Endometrium (tissue), 2 donors: ENCODE results near the gene AKT3.

Experiments used
- FAIRE-seq: peaks from 2 replicates; lab custom pipeline; 2012; peaks lifted over from hg19 to GRCh38; lab: Jason Lieb, UNC
- donor health status: control.
- donor health status: control.

The AKT3 gene

DNA sequence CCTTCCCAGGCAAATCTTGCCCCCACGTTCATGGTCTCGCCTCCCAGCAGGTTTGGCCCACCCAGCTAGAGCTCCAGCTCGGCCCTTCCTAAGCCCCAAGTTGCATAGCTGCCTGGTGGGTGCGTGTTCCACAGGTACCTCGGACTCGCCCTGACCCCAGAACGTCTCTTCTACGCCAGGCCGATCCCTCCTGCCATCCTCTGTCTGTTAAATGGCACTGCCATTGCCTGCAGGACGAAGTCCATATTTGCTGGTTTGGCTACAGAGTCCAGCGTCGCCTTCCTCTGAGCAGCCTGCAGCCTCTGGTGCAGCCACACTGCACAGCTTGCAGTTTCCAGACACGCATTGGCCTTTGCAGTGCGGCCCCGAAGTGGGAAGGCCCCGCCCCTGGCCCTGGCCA, 366.1 kb downstream of the AKT3 start:
- FAIRE-seq = no peak

DNA sequence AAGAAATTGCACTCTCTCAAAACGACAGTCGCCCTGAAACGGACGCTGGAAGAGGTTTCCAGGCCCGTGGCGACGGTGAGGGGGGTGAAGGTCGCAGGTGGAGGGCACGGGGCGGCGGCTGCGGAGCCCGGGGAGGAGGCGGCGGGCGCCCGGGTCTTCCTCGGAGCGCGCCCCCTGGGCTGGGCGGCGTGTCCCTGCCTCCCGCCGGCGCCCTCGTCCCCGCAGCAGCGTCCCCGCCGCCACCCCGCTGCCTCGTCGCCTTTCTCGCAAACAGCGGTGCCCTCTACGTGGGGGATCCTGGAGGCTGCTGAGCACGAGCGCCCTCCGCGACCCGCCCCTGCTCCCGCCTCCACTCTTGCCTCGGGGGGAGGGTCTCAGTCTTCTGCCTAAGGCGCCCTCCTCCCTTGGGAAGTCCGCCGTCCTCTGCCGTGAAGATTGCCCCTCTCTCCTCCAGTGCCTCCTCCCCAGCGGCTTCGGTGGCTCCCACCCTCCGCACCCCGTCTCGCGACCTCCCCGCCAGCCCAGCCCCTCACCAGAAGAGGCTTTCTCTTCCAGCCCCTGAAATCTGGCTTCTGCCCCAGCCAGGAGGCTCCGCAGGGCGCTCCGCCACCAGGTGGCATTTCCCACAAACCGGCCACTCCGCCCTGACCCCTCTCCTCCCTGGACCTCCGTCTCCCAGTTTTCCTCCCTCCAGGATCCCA, 366.8 kb downstream of the AKT3 start:
- no peak for FAIRE-seq

DNA sequence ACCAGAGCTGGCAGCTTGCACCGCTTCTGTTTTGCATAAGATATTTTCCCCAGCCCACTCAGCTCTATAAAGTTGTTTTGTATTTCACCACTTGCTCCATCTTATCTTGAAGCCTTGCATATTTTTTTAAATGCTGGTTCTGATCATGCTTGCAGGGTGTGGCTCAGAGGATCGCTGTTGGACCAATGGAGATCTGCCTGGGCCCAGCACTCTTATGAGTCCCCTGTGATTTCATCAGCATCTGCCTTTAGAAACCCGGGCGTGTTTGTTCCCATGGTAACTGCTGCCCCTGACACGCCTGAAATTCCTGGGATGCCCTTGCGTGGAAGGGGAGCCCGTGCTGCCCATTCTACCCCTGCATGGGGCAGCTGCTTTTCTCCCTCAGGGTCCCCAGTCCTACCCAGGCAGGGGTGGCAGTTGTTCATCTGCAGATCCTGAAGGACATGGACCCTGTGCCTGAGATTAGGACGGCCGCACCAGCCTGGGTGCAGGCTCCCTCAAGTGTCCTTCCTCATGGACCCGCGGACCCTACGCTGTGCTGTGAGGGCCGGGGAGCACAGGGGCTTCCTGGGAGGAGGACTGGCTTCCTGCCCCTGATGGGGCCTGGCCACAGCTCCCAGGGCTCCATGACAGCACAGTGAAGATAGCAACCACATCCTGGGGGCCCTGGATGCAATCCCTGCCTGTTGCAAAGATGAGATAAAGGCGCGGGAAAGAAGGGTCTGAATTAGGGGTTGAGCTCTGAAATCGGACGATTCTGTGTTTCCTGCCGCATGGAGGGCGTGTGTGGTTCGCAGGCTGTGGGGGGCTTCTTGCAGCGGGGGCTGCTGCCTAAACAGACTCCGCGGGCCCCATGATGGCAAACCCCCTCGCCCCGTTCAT, 367.7 kb downstream of the AKT3 start:
- no peak for FAIRE-seq

- no peak for FAIRE-seq
Measured at GRCh38 chr1:243481101-243481500, 368.9 kb downstream of the AKT3 start.

DNA sequence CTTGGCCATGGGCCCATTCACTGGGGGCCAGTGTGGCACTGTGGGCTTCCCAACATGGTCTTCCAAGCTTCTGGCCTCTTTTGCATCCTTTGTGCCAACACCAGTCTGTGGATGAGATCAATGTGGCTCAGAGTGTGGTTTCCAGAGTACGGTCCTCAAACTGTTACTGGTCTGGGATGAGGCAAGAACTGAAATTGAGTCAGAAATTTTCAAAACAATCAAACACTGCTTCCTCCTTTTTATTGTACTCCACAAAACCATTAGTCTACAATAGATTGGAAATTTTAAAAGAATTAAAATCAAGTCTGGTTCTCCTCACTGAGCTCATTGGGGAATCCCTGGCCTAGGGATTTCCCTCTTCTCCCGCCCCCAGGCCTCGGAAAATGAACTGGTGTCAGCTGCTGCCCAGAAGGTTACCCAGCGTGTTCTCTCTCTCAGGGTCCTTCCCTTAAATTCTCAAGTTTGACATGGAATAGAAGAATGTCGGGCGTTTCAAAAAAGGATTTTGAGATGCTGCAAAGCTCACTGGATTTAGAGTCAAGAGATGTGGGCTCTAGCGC, 372.2 kb downstream of the AKT3 start:
- FAIRE-seq = no peak

DNA sequence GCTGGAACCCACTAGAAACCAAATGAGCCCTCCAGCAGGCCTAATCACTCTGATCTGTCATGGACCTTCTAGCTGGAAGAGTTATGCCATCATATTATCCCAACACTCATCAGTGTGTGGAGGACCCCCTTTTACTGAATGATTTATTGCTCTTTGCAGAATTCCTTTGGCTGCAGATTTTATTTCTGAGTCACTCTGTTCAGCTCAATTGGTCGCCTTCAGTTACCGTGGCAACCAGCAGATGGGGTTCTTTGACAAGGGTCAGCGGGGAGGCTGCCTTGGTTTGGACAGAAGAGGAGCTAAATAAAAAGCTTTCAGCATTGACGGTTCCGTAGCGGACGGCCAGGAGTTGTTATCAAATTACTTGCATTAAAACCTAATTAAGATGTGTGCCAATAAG, 374.1 kb downstream of the AKT3 start:
- no peak for FAIRE-seq

GRCh38 chr1:243474906-243475305, 375.1 kb downstream of the AKT3 start:
- FAIRE-seq = no peak

DNA sequence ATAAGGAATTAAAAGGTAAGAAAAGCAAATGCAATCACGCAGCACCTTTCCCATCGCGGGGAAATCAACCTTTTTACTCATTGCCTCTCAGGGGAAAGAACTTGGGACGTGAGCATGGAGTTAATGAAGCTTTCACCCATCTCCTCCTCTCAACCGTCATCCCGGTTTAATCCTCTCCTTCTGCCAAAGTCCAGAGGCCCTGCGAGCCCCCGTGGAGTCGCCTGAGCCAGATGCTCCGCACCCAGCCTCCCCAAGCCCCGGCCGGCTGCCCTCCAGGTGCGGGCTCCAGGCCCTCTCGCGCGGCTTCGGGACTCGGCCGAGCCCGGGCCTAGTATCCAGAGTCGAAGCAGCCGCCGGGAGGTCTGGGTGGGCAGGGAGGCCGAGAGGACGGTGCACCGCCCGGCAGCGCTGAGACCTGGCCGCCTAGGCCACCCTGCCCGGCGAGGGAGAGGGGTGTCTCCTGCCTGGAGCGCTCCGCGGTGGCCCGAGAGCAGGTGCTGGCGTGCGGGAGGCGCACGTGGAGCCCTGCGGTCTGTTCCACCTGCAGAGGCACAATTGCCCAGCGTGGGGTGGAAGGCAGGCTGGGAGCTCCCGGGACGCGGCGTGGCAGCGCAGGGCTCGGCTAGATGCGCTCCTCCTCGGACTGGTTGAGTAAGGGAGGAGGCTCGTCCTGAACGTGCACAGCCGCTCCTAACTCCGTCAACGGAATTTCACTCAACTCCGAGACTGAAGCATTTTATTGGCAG, 375.7 kb downstream of the AKT3 start:
- no peak for FAIRE-seq

GRCh38 chr1:243473227-243474135, 376.6 kb downstream of the AKT3 start:
- FAIRE-seq = no peak

DNA sequence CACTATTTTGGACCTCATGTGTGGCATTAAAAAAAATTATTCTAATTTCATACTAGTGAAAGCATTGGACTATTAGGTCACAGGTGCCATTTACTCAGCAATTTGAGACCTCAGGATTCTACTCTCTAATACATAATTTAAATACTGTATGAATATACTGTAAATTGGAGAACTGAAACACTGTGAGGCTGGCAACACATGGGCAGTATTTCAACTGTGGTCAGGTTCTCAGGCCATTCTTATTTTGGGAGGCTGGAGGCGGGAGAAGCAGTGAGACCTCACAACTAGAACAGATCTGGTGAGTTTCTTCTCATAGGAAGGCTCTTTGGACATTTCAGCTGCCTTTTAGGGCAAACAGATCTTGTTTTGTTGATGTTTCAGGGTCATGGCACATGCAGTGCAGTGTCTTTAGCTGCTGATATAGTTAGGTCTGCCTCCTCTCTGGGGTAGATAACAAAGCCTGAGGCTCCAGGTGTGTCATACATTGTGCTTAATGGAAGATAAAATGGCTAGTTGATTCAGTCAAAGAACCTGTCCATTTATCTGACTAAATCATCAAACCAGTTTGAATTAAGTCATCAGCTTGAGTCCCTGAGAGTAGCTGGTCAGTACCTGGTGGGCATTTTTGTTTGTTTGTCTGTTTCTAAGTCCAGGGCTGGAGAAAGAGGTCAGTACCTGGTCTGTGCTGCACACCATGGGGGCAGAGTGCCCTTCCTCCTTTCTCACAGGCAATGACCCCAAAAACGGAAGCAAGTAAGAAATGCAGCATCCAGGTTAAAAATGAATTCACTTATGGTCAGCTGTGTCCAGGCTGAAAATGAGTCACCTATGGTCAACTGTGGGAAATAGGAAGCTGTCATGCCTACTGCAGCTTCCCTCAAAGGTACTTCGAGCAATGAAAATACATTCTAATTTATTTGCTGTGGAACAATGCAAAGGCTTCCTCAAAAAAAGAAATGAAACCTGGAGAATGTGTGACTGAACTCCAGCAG, 378.0 kb downstream of the AKT3 start:
- no peak for FAIRE-seq

DNA sequence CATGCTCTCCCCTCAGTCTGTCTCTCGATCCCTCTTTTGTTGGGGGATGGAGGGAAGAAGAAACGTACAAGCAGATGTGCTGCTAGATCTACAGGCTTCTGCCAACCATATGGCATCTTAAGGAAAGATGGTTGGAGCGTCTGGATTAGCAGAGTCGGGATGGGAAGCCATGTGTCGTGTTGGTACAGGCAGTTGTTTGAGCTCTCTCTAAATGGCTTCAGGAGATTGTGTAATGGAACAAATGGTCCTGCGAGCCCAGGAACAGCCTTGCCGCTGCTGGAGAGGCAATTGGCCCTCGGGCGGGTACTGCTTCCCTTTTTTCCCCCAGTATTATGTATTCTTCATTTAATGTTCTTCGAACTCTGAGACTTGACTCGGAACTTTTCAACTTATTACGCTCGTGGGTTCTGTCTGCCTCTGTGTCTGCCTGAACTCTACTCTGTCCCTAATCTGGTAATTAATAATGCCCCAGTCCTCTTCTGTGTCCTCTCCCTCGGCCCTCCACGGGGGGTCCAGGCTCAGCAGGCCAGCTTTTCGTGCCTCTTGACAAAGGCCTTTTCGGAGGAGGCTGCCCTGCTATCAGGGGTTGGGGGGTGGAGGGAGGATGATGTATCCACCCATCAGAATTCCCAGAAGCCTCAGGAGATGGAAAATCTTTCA, 378.9 kb downstream of the AKT3 start:
- no peak for FAIRE-seq

GRCh38 chr1:243470502-243470901, 379.5 kb downstream of the AKT3 start:
- FAIRE-seq = no peak

GRCh38 chr1:243469497-243469896, 380.5 kb downstream of the AKT3 start:
- FAIRE-seq = no peak

GRCh38 chr1:243465738-243466137, 384.3 kb downstream of the AKT3 start:
- no peak for FAIRE-seq

GRCh38 chr1:243465081-243465480, 385.0 kb downstream of the AKT3 start:
- FAIRE-seq = no peak

GRCh38 chr1:243462929-243463697, 386.9 kb downstream of the AKT3 start:
- FAIRE-seq = no peak

DNA sequence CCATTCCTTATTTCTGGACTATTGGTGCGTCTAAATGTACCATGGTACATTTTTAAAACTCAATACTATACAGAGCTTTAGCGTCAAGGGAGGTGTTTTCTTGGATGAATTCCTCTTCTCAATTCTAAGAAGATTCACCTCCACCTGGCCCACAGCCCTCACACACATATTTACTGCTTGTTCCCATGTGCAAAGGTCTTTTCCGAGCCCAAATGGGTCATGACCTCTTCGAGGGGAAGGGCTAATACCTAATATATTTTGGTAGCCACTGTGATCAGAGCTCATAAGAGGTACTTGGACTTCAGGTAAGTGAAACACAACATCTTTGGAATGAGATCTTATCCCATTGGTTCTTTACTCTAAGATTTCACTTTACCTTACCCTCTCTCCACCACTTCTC, 388.3 kb downstream of the AKT3 start:
- FAIRE-seq = no peak

GRCh38 chr1:243459059-243459458, 391.0 kb downstream of the AKT3 start:
- no peak for FAIRE-seq
